Suprapubic skin (tissue), 4 donors: ENCODE results near the gene CRB2. TPM values are rescaled to one million over a fixed set of nuclear protein-coding genes. Genes with fewer than 3 reads are reported as not detected.

Experiments used
- DNase-seq, 2 donors: peaks; one replicate each; pipeline ENCODE4 v3.0.0-alpha.2; 2019; ENCODE audit warnings: low spot score in 2 of 2
- H3K27ac ChIP-seq: fragments of 200-600 bp; sonication (generic); one replicate; pipeline ENCODE4 v1.5.1; 2019
- H3K27me3 ChIP-seq: fragments of 200-600 bp; sonication (generic); one replicate; pipeline ENCODE4 v1.5.1; 2019
- H3K36me3 ChIP-seq: fragments of 200-600 bp; sonication (generic); one replicate; pipeline ENCODE4 v1.5.1; 2019
- H3K4me1 ChIP-seq: fragments of 200-600 bp; sonication (generic); one replicate; pipeline ENCODE4 v1.5.1; 2019
- H3K4me3 ChIP-seq: fragments of 200-600 bp; sonication (generic); one replicate; pipeline ENCODE4 v1.5.1; 2019; ENCODE audit warnings: mild to moderate bottlenecking
- H3K9me3 ChIP-seq: fragments of 200-600 bp; sonication (generic); one replicate; pipeline ENCODE4 v1.5.1; 2019
- CTCF ChIP-seq, 2 donors: fragments of 200-600 bp in 1 of 2; fragments of 450-650 bp in 1 of 2; sonication (generic) in 1 of 2; IDR thresholded peaks; one replicate each; pipeline ENCODE4 v1.5.1; 2016 to 2019; ENCODE audit warnings: antibody characterized with exemption in 2 of 2, mild to moderate bottlenecking in 1 of 2, moderate library complexity in 1 of 2
- EP300 ChIP-seq: sonication (generic); formaldehyde crosslinking; IDR thresholded peaks from one replicate; pipeline ENCODE4 v1.6.1; 2017; ENCODE audit warnings: antibody characterized with exemption
- POLR2A ChIP-seq, 2 donors: fragments of 450-650 bp; IDR thresholded peaks; one replicate each; pipeline ENCODE4 v1.6.1; 2017; ENCODE audit warnings: antibody characterized with exemption in 2 of 2, mild to moderate bottlenecking in 2 of 2, moderate library complexity in 2 of 2
- POLR2AphosphoS5 ChIP-seq, 3 donors: sonication (generic); formaldehyde crosslinking; IDR thresholded peaks; one replicate each; pipeline ENCODE4 v1.6.1; 2017; ENCODE audit warnings: antibody characterized with exemption in 3 of 3
- WGBS: methylation state at CpG from one replicate; pipeline ENCODE4 v1.1.5; 2018; 5-methylcytosine and 5-hydroxymethylcytosine counted together
- total RNA-seq, 4 donors: library from RNA; depleted of rRNA; stranded (reverse); fragments of >200 nt; gene quantifications; one replicate each; pipeline ENCODE4 v1.1.0, GENCODE V29; 2016

CRB2 gene
- total RNA-seq, 4 donors from 2014 or later, result not detected

- TF ChIP-seq EP300 (no peak), POLR2A (IDR thresholded peaks at IDR 0.05) (no peak), CTCF (IDR thresholded peaks at IDR 0.05) (no peak), POLR2AphosphoS5 (IDR thresholded peaks at IDR 0.05) (no peak)
- no peaks in the 10 kb centered on the region for H3K27me3 ChIP-seq
- 61% methylated on average over 18 of the region's 23 CpGs for WGBS
- H3K9me3 ChIP-seq, result no peaks in the 10 kb centered on the region
- peaks cover 11% of the 10 kb centered on the region for H3K36me3 ChIP-seq
- H3K27ac ChIP-seq, result no peak overlapping the region
- no peak for DNase-seq
- H3K4me3 ChIP-seq, result no peak overlapping the region
- H3K4me1 ChIP-seq, result peaks cover 3% of the 10 kb centered on the region
These were observed 59.2 kb downstream of the CRB2 start for GRCh38 chr9:123414936-123415930.

DNA sequence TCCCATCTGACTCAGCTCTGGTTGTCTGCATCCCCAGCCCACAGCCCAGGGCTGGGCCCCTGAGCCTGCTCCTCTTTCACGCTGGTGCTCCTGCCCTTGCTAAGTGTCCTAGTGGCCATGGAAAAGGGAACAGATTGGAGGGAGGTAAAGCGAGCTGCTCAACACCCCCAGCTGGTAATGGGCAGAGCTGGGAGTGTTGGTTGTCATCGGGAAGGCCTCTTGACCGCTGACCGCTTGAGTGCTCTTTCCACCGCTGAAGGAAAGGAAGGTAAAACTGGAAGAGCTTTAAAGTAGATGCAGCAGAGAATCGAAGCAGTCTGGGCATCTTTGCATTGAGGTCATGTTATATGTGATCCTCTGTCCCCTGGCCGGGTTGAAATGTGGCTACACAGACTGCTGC is 60.2 kb downstream of the CRB2 start:
- Histone ChIP-seq H3K36me3 (peaks cover 18% of the 10 kb centered on the region), H3K9me3 (no peaks in the 10 kb centered on the region), H3K27ac (no peak overlapping the region), H3K4me1 (peaks cover 3% of the 10 kb centered on the region), H3K27me3 (no peaks in the 10 kb centered on the region), H3K4me3 (no peak overlapping the region)
- WGBS, result 86% methylated on average over 8 of the region's 8 CpGs
- TF ChIP-seq POLR2AphosphoS5 (IDR thresholded peaks at IDR 0.05), result no peak
- TF ChIP-seq POLR2A (IDR thresholded peaks at IDR 0.05), result no peak
- no peak for TF ChIP-seq EP300
- TF ChIP-seq CTCF (IDR thresholded peaks at IDR 0.05), result no peak
- no peak for DNase-seq

DNA sequence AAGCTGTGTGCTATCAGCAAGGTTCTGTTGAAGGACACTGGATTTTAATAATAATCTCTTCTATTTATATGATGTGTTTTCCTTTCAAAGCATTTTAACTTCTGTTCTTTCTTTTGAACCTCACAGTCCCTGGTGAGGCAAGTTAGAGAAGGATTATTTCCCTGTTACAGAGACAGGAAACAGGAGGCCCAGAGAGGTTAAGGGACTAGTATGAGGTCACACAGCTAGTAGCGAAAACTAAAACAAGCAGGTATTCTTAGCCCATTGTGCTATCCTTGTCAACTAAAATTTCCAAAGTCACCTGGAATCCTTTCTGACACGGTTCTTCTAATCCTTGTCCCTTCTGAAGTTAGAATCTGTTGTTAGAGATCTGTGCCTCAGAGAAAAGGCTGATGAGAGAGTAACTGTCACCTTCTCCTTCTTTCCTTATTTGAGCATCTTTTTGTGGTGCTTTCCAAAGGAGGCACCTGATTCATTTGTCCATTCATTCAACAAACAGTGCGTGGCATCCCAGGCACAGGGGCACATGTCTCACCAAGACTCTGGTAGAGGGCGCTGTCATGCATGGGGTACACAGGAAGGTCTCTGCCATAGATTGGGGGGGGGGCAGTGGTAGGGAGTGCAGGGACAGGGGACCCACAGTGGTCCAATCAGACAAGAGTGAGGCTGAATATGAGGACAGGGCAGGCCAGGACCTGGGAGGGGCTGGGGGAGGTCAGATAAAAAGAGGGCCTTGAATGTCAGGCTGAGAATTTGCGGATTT is 61.5 kb downstream of the CRB2 start:
- 95% methylated on average over 5 of the region's 5 CpGs for WGBS
- peaks cover 3% of the 10 kb centered on the region for H3K4me1 ChIP-seq
- peak in 1 of 2 donors; percentile 24 for DNase-seq
- TF ChIP-seq EP300 (no peak), CTCF (IDR thresholded peaks at IDR 0.05) (no peak), POLR2AphosphoS5 (IDR thresholded peaks at IDR 0.05) (no peak), POLR2A (IDR thresholded peaks at IDR 0.05) (no peak)
- no peaks in the 10 kb centered on the region for H3K27me3 ChIP-seq
- no peak overlapping the region for H3K27ac ChIP-seq
- H3K36me3 ChIP-seq, result peaks cover 21% of the 10 kb centered on the region
- no peak overlapping the region for H3K4me3 ChIP-seq
- H3K9me3 ChIP-seq, result no peaks in the 10 kb centered on the region

DNA sequence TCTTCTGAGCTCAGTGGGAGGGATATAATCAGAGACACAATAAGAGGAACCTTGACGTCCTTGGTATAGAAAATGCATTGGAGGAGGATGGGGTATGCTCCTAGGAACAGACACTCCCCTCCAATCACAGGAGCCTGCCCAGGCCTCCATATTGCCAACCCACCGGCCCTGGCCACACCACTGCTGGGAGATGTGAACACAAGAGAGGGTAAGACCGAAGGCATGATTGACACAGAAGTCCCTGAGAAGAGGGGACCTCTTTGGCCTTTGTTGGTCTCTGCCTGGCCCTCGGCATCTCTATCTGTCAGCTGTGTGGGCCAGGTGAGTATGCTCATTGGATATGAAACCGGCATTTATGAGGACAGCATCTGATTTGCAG is 62.0 kb downstream of the CRB2 start:
- no peaks in the 10 kb centered on the region for H3K9me3 ChIP-seq
- TF ChIP-seq CTCF (IDR thresholded peaks at IDR 0.05) (no peak), POLR2AphosphoS5 (IDR thresholded peaks at IDR 0.05) (no peak), EP300 (no peak), POLR2A (IDR thresholded peaks at IDR 0.05) (no peak)
- H3K27me3 ChIP-seq, result no peaks in the 10 kb centered on the region
- WGBS, result 89% methylated on average over 5 of the region's 5 CpGs
- H3K4me1 ChIP-seq, result peaks cover 3% of the 10 kb centered on the region
- peak in 1 of 2 donors; percentile 28 for DNase-seq
- H3K36me3 ChIP-seq, result peaks cover 21% of the 10 kb centered on the region
- no peak overlapping the region for H3K4me3 ChIP-seq
- no peak overlapping the region for H3K27ac ChIP-seq

DNA sequence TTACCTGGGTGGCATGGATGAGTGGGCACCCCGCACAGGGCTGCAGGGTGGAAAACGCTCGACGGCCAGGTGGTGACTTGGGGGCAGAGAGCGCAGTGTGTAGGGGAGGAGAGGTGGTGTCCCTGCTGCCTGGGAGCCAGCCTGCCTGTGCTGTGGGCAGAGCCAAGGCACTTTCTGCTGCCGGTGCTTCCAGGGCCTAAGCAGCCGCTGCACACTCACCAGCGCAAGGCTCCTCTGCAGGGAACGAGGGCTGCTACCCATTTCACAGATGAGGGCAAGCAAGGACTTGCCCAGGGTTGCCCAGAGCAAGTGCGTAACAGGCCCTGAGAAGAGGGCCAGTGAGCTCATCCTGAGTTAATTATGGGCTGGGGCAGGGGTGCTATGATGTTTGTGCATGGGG is 62.5 kb downstream of the CRB2 start:
- H3K9me3 ChIP-seq, result no peaks in the 10 kb centered on the region
- H3K27ac ChIP-seq, result no peak overlapping the region
- TF ChIP-seq CTCF (IDR thresholded peaks at IDR 0.05), result no peak
- TF ChIP-seq POLR2A (IDR thresholded peaks at IDR 0.05), result no peak
- no peak for TF ChIP-seq EP300
- no peak for TF ChIP-seq POLR2AphosphoS5 (IDR thresholded peaks at IDR 0.05)
- no peak overlapping the region for H3K4me3 ChIP-seq
- DNase-seq, result peak in 1 of 2 donors; percentile 45
- peaks cover 3% of the 10 kb centered on the region for H3K4me1 ChIP-seq
- peaks cover 21% of the 10 kb centered on the region for H3K36me3 ChIP-seq
- H3K27me3 ChIP-seq, result no peaks in the 10 kb centered on the region
- WGBS, result 92% methylated on average over 10 of the region's 10 CpGs
